CD14-positive monocyte (primary cell): Measurements from ENCODE around the gene DMP1. TPM values are rescaled to one million over a fixed set of nuclear protein-coding genes. Genes with fewer than 3 reads are reported as not detected.

ENCODE experiments used
- DNase-seq, 3 donors: peaks; one replicate each; pipeline ENCODE4 v3.0.0-alpha.2; 2011 to 2022
- H2AFZ ChIP-seq: 2 replicates; pipeline ENCODE4 v1.6.0; 2012; ENCODE audit warnings: mild to moderate bottlenecking, low read depth, low read length, inconsistent platforms; ENCODE audit not compliant: insufficient read depth, poor library complexity, severe bottlenecking
- H3K27ac ChIP-seq, 2 donors: 1 replicate in 1 of 2; 2 replicates in 1 of 2; pipeline ENCODE4 v1.5.1; 2012 to 2013; ENCODE audit warnings: low read length in 2 of 2, control low read depth in 1 of 2, inconsistent platforms in 1 of 2, low read depth in 1 of 2, mild to moderate bottlenecking in 1 of 2
- H3K27me3 ChIP-seq, 2 donors: one replicate each; pipeline versions ENCODE4 v1.6.0 to v1.6.1; 2011 to 2013; ENCODE audit warnings: low read length in 2 of 2; ENCODE audit not compliant: control insufficient read depth in 2 of 2, insufficient read depth in 2 of 2
- H3K36me3 ChIP-seq, 2 donors: replicated peaks in 1 of 2; 1 replicate in 1 of 2; 2 replicates in 1 of 2; pipeline versions ENCODE4 v1.5.1 to v1.6.1; 2012 to 2013; ENCODE audit warnings: low read length in 2 of 2, control low read depth in 1 of 2, inconsistent platforms in 1 of 2, mild to moderate bottlenecking in 1 of 2; ENCODE audit not compliant: insufficient read depth in 2 of 2, control insufficient read depth in 1 of 2
- H3K4me1 ChIP-seq, 2 donors: 1 replicate in 1 of 2; 2 replicates in 1 of 2; pipeline versions ENCODE4 v1.5.1 to v1.6.1; 2012 to 2013; ENCODE audit warnings: low read length in 2 of 2, control low read depth in 1 of 2, inconsistent platforms in 1 of 2, mild to moderate bottlenecking in 1 of 2, moderate library complexity in 1 of 2; ENCODE audit not compliant: insufficient read depth in 2 of 2, control insufficient read depth in 1 of 2
- H3K4me2 ChIP-seq: replicated peaks from 2 replicates; pipeline ENCODE3; 2012; ENCODE audit warnings: low read length, moderate library complexity, mild to moderate bottlenecking; ENCODE audit not compliant: poor library complexity, severe bottlenecking; ENCODE audit errors: extremely low read depth
- H3K4me3 ChIP-seq, 3 experiments: fragments of 200-600 bp in 1 of 3; sonication (generic) in 1 of 3; replicated peaks in 1 of 3; 1 replicate in 2 of 3; 2 replicates in 1 of 3; pipeline ENCODE4 v1.5.1; 2011 to 2013; ENCODE audit warnings: low read length in 3 of 3, mild to moderate bottlenecking in 3 of 3, control low read depth in 2 of 3, low read depth in 2 of 3, inconsistent platforms in 1 of 3, moderate library complexity in 1 of 3
- H3K79me2 ChIP-seq: 2 replicates; pipeline ENCODE4 v1.6.0; 2012; ENCODE audit warnings: mild to moderate bottlenecking, control low read depth, inconsistent platforms, low read length, moderate library complexity; ENCODE audit not compliant: insufficient read depth
- H3K9ac ChIP-seq: 2 replicates; pipeline ENCODE4 v1.6.0; 2017; ENCODE audit warnings: low read length, mild to moderate bottlenecking; ENCODE audit not compliant: insufficient read depth, poor library complexity, severe bottlenecking
- H3K9me3 ChIP-seq, 2 donors: replicated peaks in 1 of 2; 1 replicate in 1 of 2; 2 replicates in 1 of 2; pipeline versions ENCODE4 v1.5.1 to v1.6.1; 2012 to 2013; ENCODE audit warnings: low read length in 2 of 2, control low read depth in 1 of 2; ENCODE audit not compliant: control insufficient read depth in 1 of 2, insufficient read depth in 1 of 2
- H4K20me1 ChIP-seq: 2 replicates; pipeline ENCODE4 v1.6.0; 2012; ENCODE audit warnings: mild to moderate bottlenecking, low read length, control low read depth, moderate library complexity; ENCODE audit not compliant: insufficient read depth
- H3K27ac Mint-ChIP-seq, 7 donors: one replicate each; pipeline ENCODE4 v1.8.0; 2020; ENCODE audit warnings: mild to moderate bottlenecking in 7 of 7, mixed read lengths in 7 of 7, moderate library complexity in 6 of 7, inconsistent platforms in 2 of 7
- H3K27me3 Mint-ChIP-seq, 3 donors: one replicate each; pipeline ENCODE4 v1.8.0; 2021 to 2022; ENCODE audit warnings: low read depth in 3 of 3, mild to moderate bottlenecking in 3 of 3, mixed read lengths in 3 of 3, moderate library complexity in 3 of 3, inconsistent platforms in 1 of 3
- H3K36me3 Mint-ChIP-seq, 2 donors: one replicate each; pipeline ENCODE4 v1.8.0; 2020; ENCODE audit warnings: mixed read lengths in 2 of 2, inconsistent platforms in 1 of 2, mild to moderate bottlenecking in 1 of 2
- H3K4me1 Mint-ChIP-seq: one replicate; pipeline ENCODE4 v1.8.0; 2020; ENCODE audit warnings: mild to moderate bottlenecking, mixed read lengths
- H3K4me3 Mint-ChIP-seq, 2 donors: one replicate each; pipeline ENCODE4 v1.8.0; 2020; ENCODE audit warnings: mild to moderate bottlenecking in 2 of 2, mixed read lengths in 2 of 2, moderate library complexity in 1 of 2
- H3K9me3 Mint-ChIP-seq, 7 donors: one replicate each; pipeline ENCODE4 v1.8.0; 2020 to 2022; ENCODE audit warnings: mixed read lengths in 7 of 7, mild to moderate bottlenecking in 6 of 7, moderate library complexity in 6 of 7, inconsistent platforms in 2 of 7
- WGBS: methylation state at CpG from one replicate; pipeline ENCODE4 v1.1.5; 2013; ENCODE audit warnings: missing lambda C conversion rate; ENCODE audit not compliant: insufficient coverage; 5-methylcytosine and 5-hydroxymethylcytosine counted together
- intact Hi-C, 2 donors: fragments of 100-400 bp; cut with micrococcal nuclease; formaldehyde crosslinking; loops; one replicate each; pipeline versions ENCODE4 v1.15.0 to v1.15.1; 2023
- polyA plus RNA-seq, 3 donors: library from polyadenylated mRNA; depleted of rRNA in 1 of 3; unstranded in 2 of 3; stranded (reverse) in 1 of 3; fragments of 300-500 nt in 2 of 3; fragments of >200 nt in 1 of 3; fragmentation: Illumina TruSeq in 2 of 3; gene quantifications; 1 replicate in 2 of 3; 2 replicates in 1 of 3; pipeline ENCODE4 v1.2.3, GENCODE V29; 2012 to 2021
- TF ChIP-seq, protein P1 (sequence below): fragments of 200-600 bp; IDR thresholded peaks from one replicate; pipeline ENCODE4 v1.8.0; 2022; ENCODE audit warnings: antibody characterized with exemption, mild to moderate bottlenecking

The DMP1 gene
- polyA plus RNA-seq, 3 donors, result not detected

DNA sequence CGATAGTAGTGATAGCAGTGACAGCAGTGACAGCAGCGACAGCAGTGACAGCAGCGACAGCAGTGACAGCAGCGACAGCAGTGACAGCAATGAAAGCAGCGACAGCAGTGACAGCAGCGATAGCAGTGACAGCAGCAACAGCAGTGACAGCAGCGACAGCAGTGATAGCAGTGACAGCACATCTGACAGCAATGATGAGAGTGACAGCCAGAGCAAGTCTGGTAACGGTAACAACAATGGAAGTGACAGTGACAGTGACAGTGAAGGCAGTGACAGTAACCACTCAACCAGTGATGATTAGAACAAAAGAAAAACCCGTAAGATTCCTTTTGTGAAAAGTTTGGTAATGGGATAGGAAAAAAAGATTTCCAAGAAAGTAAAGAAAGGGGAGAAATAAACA lies 33.8 kb upstream of the DMP1 start:
- H3K36me3 ChIP-seq, result no peaks in the 10 kb centered on the region
- WGBS, result 91% methylated on average over 7 of the region's 9 CpGs
- Mint-ChIP-seq H3K27ac (no peak overlapping the region), H3K4me3 (no peak overlapping the region), H3K4me1 (no peaks in the 10 kb centered on the region), H3K36me3 (no peaks in the 10 kb centered on the region), H3K9me3 (peaks cover 0 to 2% (median 0%) of the 10 kb centered on the region in 7 donors), H3K27me3 (peaks cover 0 to 2% (median 0%) of the 10 kb centered on the region in 3 donors)
- H3K79me2 ChIP-seq, result no peaks in the 10 kb centered on the region
- H3K27me3 ChIP-seq, result peaks cover 0 to 3% of the 10 kb centered on the region in 2 donors
- intact Hi-C loops, result no loop called here
- TF ChIP-seq, protein P1, sequence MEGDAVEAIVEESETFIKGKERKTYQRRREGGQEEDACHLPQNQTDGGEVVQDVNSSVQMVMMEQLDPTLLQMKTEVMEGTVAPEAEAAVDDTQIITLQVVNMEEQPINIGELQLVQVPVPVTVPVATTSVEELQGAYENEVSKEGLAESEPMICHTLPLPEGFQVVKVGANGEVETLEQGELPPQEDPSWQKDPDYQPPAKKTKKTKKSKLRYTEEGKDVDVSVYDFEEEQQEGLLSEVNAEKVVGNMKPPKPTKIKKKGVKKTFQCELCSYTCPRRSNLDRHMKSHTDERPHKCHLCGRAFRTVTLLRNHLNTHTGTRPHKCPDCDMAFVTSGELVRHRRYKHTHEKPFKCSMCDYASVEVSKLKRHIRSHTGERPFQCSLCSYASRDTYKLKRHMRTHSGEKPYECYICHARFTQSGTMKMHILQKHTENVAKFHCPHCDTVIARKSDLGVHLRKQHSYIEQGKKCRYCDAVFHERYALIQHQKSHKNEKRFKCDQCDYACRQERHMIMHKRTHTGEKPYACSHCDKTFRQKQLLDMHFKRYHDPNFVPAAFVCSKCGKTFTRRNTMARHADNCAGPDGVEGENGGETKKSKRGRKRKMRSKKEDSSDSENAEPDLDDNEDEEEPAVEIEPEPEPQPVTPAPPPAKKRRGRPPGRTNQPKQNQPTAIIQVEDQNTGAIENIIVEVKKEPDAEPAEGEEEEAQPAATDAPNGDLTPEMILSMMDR, result no peak
- H3K9me3 ChIP-seq, result no peaks in the 10 kb centered on the region
- H3K27ac ChIP-seq, result no peak overlapping the region
- H3K4me1 ChIP-seq, result no peaks in the 10 kb centered on the region
- H3K9ac ChIP-seq, result no peak overlapping the region
- no peak overlapping the region for H3K4me3 ChIP-seq
- no peaks in the 10 kb centered on the region for H4K20me1 ChIP-seq
- no peak for DNase-seq
- H3K4me2 ChIP-seq, result no peak overlapping the region
- H2AFZ ChIP-seq, result no peak overlapping the region

DNA sequence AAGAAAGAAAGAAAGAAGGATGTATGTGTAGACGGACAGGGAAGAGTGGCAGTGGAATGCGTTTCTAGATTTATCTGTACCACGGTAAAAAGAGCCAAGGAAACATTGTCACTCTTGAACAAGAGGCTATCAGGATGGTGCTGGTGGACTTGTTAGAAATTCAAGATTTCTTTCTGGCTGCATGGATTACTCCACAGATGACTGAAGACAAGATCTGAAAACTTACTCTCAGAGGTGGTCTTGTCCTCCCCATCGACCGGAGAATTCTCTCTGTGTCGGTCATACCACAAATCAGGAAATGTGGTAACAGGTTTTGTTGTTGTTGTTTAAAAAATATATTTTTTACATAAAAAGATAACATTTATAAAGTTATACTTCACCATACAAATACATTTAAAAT lies 30.0 kb upstream of the DMP1 start:
- TF ChIP-seq, protein P1, result no peak
- H3K9ac ChIP-seq, result no peak overlapping the region
- no peak for DNase-seq
- H3K36me3 ChIP-seq, result no peaks in the 10 kb centered on the region
- H3K4me1 ChIP-seq, result no peaks in the 10 kb centered on the region
- no peak overlapping the region for H3K4me3 ChIP-seq
- no peak overlapping the region for H3K4me2 ChIP-seq
- H3K27ac ChIP-seq, result no peak overlapping the region
- peaks cover 0 to 3% of the 10 kb centered on the region in 2 donors for H3K27me3 ChIP-seq
- no peak overlapping the region for H3K4me3 Mint-ChIP-seq
- no peak overlapping the region for H3K27ac Mint-ChIP-seq
- H3K9me3 ChIP-seq, result no peaks in the 10 kb centered on the region
- WGBS, result 94% methylated on average over 3 of the region's 6 CpGs
- H3K36me3 Mint-ChIP-seq, result no peaks in the 10 kb centered on the region
- H3K4me1 Mint-ChIP-seq, result no peaks in the 10 kb centered on the region
- peaks cover 0 to 2% (median 0%) of the 10 kb centered on the region in 3 donors for H3K27me3 Mint-ChIP-seq
- H3K9me3 Mint-ChIP-seq, result peaks cover 0 to 2% (median 0%) of the 10 kb centered on the region in 7 donors
- no peaks in the 10 kb centered on the region for H3K79me2 ChIP-seq
- H4K20me1 ChIP-seq, result no peaks in the 10 kb centered on the region
- no peak overlapping the region for H2AFZ ChIP-seq
- intact Hi-C loops, result no loop called here
